NOMO-1 (cell line): ENCODE results near the gene OLFM2.
"Not testable (repeated sequence)": the region's sequence is repeated elsewhere in the genome, so short reads cannot be mapped to it uniquely, and the experiment has no call there.

Source experiments
- DNase-seq, 2 experiments: peaks; one replicate each; lab custom pipeline; 2025; ENCODE audit not compliant: unreplicated experiment in 2 of 2; lab: John Stamatoyannopoulos, UW

The OLFM2 gene

DNA sequence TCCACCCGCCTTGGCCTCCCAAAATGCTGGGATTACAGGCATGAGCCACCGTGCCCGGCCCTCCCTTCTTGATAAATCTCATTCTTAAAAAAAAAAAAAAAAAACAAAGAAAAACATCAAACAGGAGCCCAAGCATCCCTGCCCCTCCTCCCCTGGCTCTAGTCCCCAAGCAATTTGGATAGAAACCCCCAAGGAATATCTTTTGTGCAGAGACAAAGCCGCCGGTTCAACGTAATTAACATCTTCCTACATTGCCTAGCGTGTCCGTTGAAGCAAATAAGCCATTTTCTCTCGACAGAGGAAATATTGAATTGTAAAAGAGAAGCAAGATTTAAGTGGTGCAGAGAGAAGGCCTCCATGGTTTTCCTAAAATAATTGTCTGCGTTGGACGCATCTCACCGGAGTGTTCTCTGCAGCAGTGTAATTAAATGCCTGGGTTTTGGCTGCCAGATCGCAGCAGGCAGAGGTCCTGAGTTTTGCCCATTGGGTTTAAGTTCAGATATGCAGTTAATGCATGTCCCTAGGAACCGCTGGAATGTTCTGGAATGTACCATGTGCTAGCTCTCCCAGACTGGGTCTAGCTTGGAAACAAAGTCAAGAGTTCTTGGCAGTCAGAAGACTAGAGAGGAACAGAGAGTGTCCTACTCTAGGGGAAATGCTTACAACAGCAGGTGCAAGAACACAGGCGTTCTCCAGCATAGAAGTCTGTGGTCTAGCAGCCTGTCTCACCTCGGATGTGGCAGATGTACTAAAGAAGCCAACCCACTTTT is 70.4 kb downstream of the OLFM2 start:
- DNase-seq, result no peak

DNA sequence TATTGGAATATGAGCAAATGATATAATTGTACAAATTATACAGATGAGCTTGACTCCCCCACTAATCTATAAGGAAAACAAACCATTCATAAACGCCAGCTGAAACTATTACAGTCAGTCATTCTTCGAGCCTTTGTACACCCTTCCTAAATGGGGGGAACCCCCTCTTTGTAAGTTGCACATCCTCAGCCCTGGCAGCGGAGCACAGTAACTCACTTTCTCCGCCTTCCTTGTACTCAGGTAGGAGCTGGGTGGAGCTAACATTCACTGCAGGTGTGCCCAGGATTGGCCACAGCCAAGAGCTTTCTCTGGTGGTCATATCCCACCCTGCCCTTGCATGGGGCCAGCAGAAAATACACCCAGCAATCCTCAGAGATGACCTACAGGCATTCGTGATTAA is 72.6 kb downstream of the OLFM2 start:
- no peak for DNase-seq

DNA sequence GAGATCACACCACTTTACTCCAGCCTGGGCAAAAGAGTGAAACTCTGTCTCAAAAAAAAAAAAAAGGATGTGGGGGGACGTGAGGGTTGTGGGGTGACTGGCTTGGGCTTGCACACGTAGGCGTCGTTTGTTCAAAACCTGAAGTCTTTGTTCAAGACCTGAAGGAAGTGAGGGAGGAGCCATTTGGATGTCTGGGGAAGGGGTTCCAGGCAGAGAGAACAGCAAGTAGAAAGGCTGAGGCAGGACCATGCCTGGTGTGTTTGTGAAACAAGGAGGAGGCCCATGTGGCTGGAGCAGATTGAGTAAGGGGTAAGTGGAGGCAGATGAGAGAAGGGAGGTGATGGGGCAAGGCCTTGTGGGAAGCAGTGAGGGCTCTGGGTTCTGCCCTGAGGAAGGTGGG is 73.4 kb downstream of the OLFM2 start:
- DNase-seq, result no peak

- DNase-seq, result no peak
Observed at GRCh38 chr19:9861503-9861902, 74.8 kb downstream of the OLFM2 start.

- DNase-seq, result no peak
Observed at GRCh38 chr19:9860407-9860806, 75.9 kb downstream of the OLFM2 start.

DNA sequence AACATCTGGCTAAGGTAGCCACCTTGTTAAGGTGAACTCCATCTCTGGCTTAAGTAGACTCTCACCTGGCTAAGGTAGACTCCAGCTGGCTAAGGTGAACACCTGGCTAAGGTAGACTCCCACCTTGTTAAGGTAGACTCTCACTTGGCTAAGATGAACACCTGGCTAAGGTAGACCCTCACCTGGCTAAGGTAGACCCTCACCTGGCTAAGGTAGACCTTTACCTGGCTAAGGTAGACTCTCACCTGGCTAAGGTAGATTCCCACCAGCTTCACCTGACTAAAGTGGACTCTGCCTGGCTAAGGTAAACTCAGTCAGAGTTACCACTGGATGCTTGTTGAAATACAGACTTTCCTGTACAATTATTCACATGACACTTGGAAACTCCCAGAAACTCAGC is 77.5 kb downstream of the OLFM2 start:
- no peak for DNase-seq

DNA sequence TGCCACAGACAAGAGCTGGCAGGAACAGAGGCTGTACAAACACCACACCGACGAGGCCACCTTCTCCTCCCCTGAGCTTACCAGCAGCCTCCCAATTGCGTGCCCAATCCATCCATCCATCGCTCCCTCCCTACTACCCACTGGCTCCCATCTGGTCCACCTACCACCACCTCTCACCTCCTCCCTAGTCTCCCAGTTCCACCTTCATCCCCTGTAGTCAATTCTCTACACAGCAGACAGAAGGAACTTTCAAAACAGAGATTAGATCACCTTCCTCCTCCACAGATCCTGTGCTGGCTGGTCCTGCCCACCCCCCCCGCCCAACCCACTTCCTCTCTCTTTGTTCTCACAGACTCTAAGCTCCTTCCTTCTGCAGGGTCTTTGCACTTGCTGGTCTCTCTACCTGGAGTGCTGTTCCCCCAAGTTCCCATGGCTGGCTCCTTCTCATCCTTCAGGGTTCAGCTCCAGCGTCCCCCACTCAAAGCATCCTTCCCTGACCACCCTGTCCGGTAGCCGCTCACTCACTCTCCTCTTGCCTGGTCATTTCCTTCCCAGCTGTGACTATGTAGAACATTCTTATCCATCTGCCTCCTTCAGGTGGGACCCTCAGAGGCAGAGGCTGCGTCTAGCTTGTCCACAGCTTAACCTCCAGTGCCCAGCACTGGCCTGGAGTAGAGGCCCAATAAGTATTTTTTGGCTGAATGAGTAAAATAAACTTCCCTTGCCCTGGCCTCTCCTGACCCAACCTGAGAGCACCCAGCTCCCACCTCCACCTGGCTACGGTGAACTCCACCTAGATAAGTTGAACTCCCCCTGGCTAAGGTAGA is 78.2 kb downstream of the OLFM2 start:
- no peak for DNase-seq

DNA sequence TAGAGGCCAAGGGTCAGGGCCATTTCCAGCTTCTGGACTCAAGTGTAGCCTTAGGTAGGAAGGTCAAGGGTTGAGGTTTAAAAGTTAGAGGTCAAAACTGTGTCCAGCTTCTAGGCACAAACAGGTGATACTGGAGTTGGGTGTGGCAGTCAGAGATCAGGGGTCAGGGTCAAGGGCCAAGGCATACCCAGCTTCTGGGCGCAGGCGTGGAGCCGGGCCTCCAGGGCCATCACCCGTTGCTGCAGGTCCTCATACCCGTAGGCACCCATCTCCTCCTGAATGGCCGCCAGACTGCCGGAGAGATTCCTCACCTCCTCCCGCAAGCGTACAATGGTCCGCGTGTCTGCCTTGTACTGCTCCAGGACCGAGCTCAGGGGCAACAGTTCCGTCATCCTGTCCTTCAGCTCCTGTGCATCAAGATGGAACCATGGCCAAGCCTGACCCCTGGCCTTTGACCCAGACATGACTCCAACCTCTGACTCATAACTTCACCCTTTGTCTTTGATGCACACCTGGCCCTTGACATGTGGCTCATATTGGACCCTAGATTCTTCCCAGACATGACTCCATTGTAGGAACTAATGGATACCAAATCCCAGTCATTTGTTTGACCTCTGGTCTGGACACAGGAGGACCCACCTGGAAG is 79.1 kb downstream of the OLFM2 start:
- no peak for DNase-seq

DNA sequence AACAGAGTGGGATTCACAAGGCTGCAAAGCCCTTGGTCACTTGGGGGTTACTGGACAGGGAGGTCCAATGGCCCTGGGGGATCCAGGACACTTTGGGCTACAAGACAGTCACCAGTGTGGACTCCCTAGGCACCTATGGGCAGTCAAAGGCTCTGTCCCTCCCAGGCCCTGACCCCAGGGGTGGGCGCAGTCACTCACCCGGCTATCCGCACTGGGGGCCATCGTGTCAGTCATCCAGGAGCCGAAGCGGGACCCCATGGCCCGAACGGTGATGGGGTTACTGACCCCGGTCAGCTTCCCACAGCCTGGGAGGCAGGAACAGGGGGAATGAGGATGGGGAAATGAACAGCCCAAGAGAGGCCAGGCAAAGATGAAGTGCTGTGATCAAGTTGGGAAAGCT is 79.7 kb downstream of the OLFM2 start:
- no peak for DNase-seq

GRCh38 chr19:9854282-9854846 is 82.0 kb downstream of the OLFM2 start:
- DNase-seq, result no peak

- no peak for DNase-seq
Observed at GRCh38 chr19:9850235-9850959, 85.9 kb downstream of the OLFM2 start.

GRCh38 chr19:9849791-9850190 is 86.5 kb downstream of the OLFM2 start:
- no peak for DNase-seq

DNA sequence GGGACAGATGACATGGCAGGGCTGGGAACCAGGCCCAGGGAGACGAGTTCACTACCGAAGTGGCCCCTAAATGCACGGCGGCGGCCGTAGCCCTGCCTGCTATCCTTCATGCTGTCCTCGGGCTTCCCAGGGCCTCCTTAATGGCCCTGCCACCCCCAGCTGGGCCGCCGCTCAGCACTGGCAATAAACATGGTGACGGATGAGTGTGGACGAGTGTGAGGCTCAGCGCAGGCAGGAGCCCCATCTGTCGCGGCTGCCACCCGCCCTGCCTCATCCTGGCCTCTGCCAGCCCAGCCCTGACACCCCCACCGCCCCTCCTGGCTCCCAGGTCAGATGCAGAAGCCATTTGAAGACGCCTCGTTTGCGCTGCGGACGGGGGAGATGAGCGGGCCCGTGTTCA is 87.6 kb downstream of the OLFM2 start:
- DNase-seq, result no peak

DNA sequence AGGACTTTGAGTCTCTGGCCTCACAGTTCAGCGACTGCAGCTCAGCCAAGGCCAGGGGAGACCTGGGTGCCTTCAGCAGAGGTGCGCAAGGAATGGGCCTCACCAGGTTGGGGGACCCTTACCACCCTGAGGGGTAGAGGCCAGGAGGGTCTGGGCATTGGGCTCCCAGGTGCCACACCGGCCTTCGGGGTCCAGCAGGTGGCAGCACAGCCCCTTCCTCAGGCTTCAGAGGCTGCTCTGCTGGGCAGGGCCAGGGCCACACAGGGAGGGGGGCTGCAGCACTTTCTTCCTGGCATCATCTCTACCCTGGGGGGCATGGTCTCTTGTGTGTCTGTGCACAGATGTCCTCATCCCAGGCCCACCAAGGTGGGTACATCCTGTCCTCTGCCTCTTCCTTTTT is 88.3 kb downstream of the OLFM2 start:
- DNase-seq, result no peak

- DNase-seq, result no peak
Observed at GRCh38 chr19:9847087-9847671, 89.1 kb downstream of the OLFM2 start.

DNA sequence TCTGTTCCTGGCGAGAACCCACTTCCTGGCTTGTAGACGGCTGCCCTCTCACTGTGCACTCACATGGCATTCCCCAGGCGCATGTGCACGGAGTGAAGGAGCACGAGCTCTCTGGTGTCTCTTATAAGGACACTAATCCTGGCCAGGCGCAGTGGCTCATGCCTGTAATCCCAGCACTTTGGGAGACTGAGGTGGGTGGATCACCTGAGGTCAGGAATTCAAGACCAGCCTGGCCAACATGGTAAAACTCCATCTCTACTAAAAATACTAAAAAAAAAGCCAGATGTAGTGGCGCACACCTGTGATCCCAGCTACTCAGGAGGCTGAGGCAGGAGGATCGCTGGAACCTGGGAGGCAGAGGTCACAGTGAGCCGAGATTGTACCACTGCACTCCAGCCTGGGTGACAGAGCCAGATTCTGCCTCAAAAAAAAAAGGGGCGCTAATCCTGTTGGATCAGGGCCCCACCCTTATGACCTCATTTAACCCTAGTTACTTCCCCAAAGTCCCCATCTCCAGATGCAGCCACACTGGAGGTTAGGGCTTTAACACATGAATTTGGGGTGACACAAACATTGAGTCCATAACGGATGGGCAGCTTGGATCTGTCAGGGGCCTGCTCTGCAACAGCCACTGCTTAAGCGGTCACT is 92.6 kb downstream of the OLFM2 start:
- not testable (repeated sequence) for DNase-seq

GRCh38 chr19:9842834-9843625 is 93.3 kb downstream of the OLFM2 start:
- no peak for DNase-seq

DNA sequence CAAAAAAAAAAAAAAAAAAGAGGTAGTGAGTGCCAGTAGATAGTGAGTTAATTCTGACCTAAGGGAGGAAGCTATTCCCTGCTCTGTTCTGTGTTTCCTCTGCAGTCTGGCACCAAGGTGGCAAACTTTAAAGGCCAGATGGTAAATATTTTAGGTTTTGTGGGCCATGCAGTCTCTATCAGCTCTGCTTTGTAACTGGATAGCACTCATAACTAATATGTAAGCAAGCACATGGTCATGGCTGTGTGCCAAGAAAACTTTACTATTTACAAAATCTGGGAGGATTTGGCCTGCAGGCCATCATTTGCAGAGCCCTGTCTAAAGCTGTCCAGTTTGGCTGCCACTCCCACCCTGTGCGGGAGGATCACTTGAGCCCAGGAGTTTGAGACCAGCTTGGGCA is 96.9 kb downstream of the OLFM2 start:
- no peak for DNase-seq

- DNase-seq, result no peak
Observed at GRCh38 chr19:9838324-9838723, 98.0 kb downstream of the OLFM2 start.
